Neuron (in vitro differentiated cells): Measurements from ENCODE around the gene CCNYL1.
A peak's percentile ranks its signal among the peaks of the same experiment; 100 is the strongest.

Experiments used
- H2AFZ ChIP-seq: one replicate; pipeline ENCODE4 v1.6.1; 2013; ENCODE audit warnings: low read depth, mild to moderate bottlenecking, inconsistent platforms, low read length, moderate library complexity
- H3K27me3 ChIP-seq: one replicate; pipeline ENCODE4 v1.6.1; 2013; ENCODE audit warnings: low read length; ENCODE audit not compliant: insufficient read depth
- H3K36me3 ChIP-seq: one replicate; pipeline ENCODE4 v1.6.1; 2013; ENCODE audit warnings: low read length; ENCODE audit not compliant: insufficient read depth
- H3K4me1 ChIP-seq: one replicate; pipeline ENCODE4 v1.6.1; 2013; ENCODE audit warnings: low read length; ENCODE audit not compliant: insufficient read depth
- H3K4me3 ChIP-seq: 2 replicates; pipeline ENCODE4 v1.5.1; 2013; ENCODE audit warnings: mild to moderate bottlenecking, low read length, moderate library complexity
- H3K9me3 ChIP-seq: one replicate; pipeline ENCODE4 v1.6.1; 2013; ENCODE audit warnings: low read length

The CCNYL1 gene

DNA sequence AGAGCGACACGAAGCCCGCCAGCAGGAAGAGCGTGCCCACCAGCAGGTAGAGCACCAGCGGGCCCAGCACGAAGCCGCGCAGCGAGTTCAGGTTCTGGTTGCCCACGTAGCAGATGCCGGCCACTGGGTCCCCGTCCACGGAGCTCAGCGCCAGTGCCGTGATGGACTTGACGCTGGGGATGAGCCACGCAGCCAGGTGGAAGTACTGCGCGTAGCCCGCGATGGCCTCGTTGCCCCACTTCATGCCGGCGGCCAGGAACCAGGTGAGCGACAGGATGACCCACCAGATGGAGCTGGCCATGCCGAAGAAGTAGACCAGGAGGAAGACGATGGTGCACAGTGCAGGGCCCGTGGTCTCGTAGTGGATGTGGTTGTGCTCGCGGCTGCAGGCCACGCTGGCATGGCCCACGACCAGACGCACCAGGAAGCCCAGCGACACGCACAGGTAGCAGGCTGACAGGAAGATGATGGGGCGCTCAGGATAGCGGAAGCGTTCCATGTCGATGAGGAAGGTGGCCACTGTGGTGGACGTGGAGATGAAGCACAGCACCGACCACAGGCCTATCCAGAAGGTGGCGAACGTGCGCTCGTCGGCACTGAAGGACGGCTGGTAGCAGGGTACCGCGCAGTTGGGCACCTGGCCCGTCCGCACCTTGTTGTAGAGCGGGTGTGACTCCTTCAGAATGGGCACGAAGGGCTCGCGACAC is 56.2 kb downstream of the CCNYL1 start:
- Histone ChIP-seq H3K9me3 (peaks cover 8% of the 10 kb centered on the region), H2AFZ (no peak overlapping the region), H3K36me3 (peaks cover 41% of the 10 kb centered on the region), H3K4me3 (peak overlapping the region; percentile 87), H3K4me1 (peaks cover 76% of the 10 kb centered on the region), H3K27me3 (no peaks in the 10 kb centered on the region)

DNA sequence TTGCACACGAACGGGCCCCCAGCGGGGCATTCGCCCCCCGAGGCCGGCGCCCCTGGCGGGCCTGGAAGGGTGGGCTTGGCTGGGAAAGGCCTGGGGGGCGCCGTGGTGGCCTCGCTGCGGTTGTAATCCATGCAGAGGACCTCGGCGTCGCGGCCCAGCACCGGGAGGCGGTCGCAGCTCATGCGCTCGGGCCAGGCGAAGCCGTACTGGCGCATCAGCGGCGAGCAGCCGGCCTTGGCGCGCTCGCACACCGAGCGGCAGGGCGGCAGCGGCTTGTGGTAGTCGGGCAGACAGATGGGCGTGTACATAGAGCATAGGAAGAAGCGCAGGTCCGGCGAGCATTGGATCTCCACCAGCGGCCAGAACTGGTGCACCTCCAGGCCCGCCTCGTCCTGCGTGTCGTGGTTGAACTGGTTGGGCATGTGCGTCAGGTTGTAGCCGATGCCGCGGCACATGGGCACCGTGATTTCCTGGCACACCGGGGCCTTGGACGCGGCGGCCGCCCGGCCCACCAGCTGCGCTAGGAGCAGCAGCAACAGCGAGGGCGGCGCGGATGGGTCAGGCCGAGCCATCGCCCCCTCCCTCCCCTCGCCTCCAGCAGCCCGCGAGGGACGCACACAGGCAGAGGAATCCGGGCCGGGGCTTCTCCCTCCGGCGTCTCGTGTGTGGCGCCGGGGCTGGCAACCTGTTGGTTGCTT is 56.9 kb downstream of the CCNYL1 start:
- H3K36me3 ChIP-seq: peaks cover 38% of the 10 kb centered on the region
- peaks cover 80% of the 10 kb centered on the region for H3K4me1 ChIP-seq
- no peak overlapping the region for H2AFZ ChIP-seq
- no peaks in the 10 kb centered on the region for H3K27me3 ChIP-seq
- peak overlapping the region; percentile 87 for H3K4me3 ChIP-seq
- peaks cover 8% of the 10 kb centered on the region for H3K9me3 ChIP-seq

GRCh38 chr2:207768866-207769596 is 57.6 kb downstream of the CCNYL1 start:
- no peaks in the 10 kb centered on the region for H3K27me3 ChIP-seq
- peaks cover 30% of the 10 kb centered on the region for H3K36me3 ChIP-seq
- H3K4me1 ChIP-seq: peaks cover 76% of the 10 kb centered on the region
- H3K9me3 ChIP-seq: peaks cover 8% of the 10 kb centered on the region
- H2AFZ ChIP-seq: peak overlapping the region; percentile 31
- peak overlapping the region; percentile 87 for H3K4me3 ChIP-seq

- no peak overlapping the region for H3K4me3 ChIP-seq
- H3K4me1 ChIP-seq: peaks cover 59% of the 10 kb centered on the region
- peaks cover 24% of the 10 kb centered on the region for H3K36me3 ChIP-seq
- no peak overlapping the region for H2AFZ ChIP-seq
- no peaks in the 10 kb centered on the region for H3K27me3 ChIP-seq
- peaks cover 8% of the 10 kb centered on the region for H3K9me3 ChIP-seq
These were observed 59.4 kb downstream of the CCNYL1 start for GRCh38 chr2:207770602-207771404.

DNA sequence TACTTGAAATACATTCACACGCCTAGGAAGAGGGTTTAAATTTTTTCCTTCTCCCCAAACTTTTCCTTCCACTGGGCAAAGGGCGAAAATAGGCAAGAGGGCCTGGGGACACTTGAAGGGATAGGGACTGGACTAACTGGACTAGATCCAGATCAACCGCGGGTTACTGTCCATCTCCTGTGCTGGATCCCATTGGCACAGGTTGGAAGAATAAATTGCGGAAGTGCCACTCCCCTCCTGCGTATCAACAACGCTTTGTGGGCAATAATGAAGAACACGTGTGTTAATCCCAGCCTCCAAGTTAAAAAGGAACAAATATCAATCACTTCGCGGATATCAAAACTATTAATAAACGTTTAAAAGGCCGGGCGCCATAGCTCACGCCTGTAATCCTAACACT is 60.0 kb downstream of the CCNYL1 start:
- H2AFZ ChIP-seq: no peak overlapping the region
- H3K4me3 ChIP-seq: no peak overlapping the region
- peaks cover 19% of the 10 kb centered on the region for H3K36me3 ChIP-seq
- no peaks in the 10 kb centered on the region for H3K27me3 ChIP-seq
- peaks cover 53% of the 10 kb centered on the region for H3K4me1 ChIP-seq
- peaks cover 8% of the 10 kb centered on the region for H3K9me3 ChIP-seq

DNA sequence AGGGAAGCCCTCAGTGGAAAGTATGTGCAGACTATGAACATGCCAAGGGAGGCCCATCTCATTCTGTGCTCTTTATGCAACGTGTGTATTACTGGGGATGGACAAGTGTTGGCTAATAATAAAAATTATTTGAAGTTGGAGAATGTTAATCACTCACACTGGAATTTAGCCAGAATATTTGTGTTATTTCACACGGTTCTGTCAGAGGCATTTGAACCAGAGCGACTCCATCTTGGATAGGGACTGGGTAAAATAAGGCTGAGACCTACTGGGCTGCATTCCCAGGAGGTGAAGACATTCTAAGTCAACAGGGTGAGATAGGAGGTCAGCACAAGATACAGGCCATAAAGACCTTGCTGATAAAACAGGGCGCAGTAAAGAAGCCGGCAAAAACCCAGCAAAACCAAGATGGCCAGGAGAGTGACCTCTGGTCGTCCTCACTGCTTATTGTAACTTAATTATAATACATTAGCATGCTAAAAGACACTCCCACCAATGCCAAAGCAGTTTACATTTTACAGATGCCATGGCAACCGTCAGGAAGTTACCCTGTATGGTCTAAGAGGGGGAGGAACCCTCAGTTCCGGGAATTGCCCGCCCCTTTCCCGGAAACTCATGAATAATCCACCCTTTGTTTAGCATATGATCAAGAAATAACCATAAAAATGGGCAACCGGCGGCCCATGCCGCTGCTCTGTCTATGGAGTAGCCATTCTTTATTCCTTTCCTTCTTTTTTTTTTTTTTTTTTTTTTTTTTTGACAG is 60.8 kb downstream of the CCNYL1 start:
- Histone ChIP-seq H2AFZ (no peak overlapping the region), H3K9me3 (peaks cover 7% of the 10 kb centered on the region), H3K4me3 (no peak overlapping the region), H3K4me1 (peaks cover 46% of the 10 kb centered on the region), H3K27me3 (no peaks in the 10 kb centered on the region), H3K36me3 (peaks cover 10% of the 10 kb centered on the region)

DNA sequence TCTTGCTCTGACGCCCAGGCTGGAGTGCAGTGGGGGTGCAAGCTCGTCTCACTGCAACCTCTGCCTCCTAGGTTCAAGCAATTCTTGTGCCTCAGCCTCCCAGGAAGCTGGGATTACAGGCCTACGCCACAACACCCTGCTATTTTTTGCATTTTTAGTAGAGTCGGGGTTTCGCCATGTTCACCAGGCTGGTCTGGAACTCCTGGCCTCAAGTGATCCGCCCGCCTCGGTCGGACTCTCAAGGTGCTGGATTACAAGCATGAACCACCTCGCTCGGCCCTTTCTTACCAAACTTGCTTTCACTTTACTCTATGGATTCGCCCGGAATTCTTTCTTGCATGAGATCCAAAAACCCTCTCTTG is 61.4 kb downstream of the CCNYL1 start:
- H3K9me3 ChIP-seq: peaks cover 1% of the 10 kb centered on the region
- H2AFZ ChIP-seq: no peak overlapping the region
- no peak overlapping the region for H3K4me3 ChIP-seq

GRCh38 chr2:207775473-207775872 is 64.0 kb downstream of the CCNYL1 start:
- no peaks in the 10 kb centered on the region for H3K36me3 ChIP-seq
- no peak overlapping the region for H2AFZ ChIP-seq
- H3K9me3 ChIP-seq: no peaks in the 10 kb centered on the region
- no peak overlapping the region for H3K4me3 ChIP-seq
- H3K4me1 ChIP-seq: peaks cover 29% of the 10 kb centered on the region
- H3K27me3 ChIP-seq: no peaks in the 10 kb centered on the region

More for the DNA sequence above, 61.4 kb downstream of the CCNYL1 start:
- no peaks in the 10 kb centered on the region for H3K27me3 ChIP-seq
- peaks cover 5% of the 10 kb centered on the region for H3K36me3 ChIP-seq
- peaks cover 40% of the 10 kb centered on the region for H3K4me1 ChIP-seq

GRCh38 chr2:207777124-207777523 is 65.7 kb downstream of the CCNYL1 start:
- Histone ChIP-seq H3K4me1 (peaks cover 15% of the 10 kb centered on the region), H3K9me3 (no peaks in the 10 kb centered on the region), H3K4me3 (no peak overlapping the region), H3K36me3 (no peaks in the 10 kb centered on the region), H3K27me3 (no peaks in the 10 kb centered on the region), H2AFZ (no peak overlapping the region)

GRCh38 chr2:207778298-207778882 is 67.0 kb downstream of the CCNYL1 start:
- Histone ChIP-seq H3K9me3 (no peaks in the 10 kb centered on the region), H3K27me3 (no peaks in the 10 kb centered on the region), H2AFZ (no peak overlapping the region), H3K4me1 (peaks cover 6% of the 10 kb centered on the region), H3K4me3 (no peak overlapping the region), H3K36me3 (no peaks in the 10 kb centered on the region)

DNA sequence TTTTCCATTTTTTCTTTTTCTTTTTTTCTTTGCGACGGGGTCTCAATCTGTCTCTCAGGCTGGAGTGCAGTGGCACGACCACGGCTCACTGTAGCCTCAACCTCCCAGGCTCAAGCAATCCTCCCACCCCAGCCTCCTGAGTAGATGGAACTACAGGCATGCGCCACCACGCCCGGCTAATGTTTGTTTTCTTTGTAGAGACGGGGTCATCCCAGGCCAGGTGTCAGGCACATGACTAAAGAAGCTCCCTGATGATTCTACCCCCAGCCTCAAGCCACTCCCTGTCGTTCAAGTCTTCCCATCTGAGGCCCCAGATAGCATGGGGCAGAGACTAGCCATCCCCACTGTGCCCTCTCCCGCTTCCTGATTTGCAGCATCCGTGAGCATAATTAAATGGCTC is 68.1 kb downstream of the CCNYL1 start:
- no peaks in the 10 kb centered on the region for H3K27me3 ChIP-seq
- H3K9me3 ChIP-seq: no peaks in the 10 kb centered on the region
- no peak overlapping the region for H2AFZ ChIP-seq
- no peaks in the 10 kb centered on the region for H3K36me3 ChIP-seq
- no peak overlapping the region for H3K4me3 ChIP-seq
- peaks cover 4% of the 10 kb centered on the region for H3K4me1 ChIP-seq
